SW 1271 (cell line): ENCODE measurements around the gene SPATA13.
"Not testable (repeated sequence)": the region's sequence is repeated elsewhere in the genome, so short reads cannot be mapped to it uniquely, and the experiment has no call there.

Experiments used
- DNase-seq, 2 experiments: peaks; one replicate each; lab custom pipeline; 2025; lab: John Stamatoyannopoulos, UW

Gene SPATA13

GRCh38 chr13:24318878-24319277 is 158.4 kb downstream of the SPATA13 start:
- DNase-seq: not testable (repeated sequence)

GRCh38 chr13:24319641-24320040 is 159.1 kb downstream of the SPATA13 start:
- not testable (repeated sequence) for DNase-seq

GRCh38 chr13:24321416-24321815 is 160.9 kb downstream of the SPATA13 start:
- not testable (repeated sequence) for DNase-seq

GRCh38 chr13:24322470-24322869 is 161.9 kb downstream of the SPATA13 start:
- DNase-seq: not testable (repeated sequence)

- no peak for DNase-seq
Measured at GRCh38 chr13:24323036-24323738, 162.7 kb downstream of the SPATA13 start.

- no peak for DNase-seq
Measured at GRCh38 chr13:24323739-24324075, 163.2 kb downstream of the SPATA13 start.

GRCh38 chr13:24327598-24327997 is 167.1 kb downstream of the SPATA13 start:
- DNase-seq: not testable (repeated sequence)

- DNase-seq: no peak
Measured at GRCh38 chr13:24328145-24328544, 167.6 kb downstream of the SPATA13 start.

GRCh38 chr13:24338721-24339120 is 178.2 kb downstream of the SPATA13 start:
- DNase-seq: no peak

- DNase-seq: no peak
Measured at GRCh38 chr13:24339937-24340607, 179.6 kb downstream of the SPATA13 start.

- DNase-seq: no peak
Measured at GRCh38 chr13:24340608-24340955, 180.1 kb downstream of the SPATA13 start.

GRCh38 chr13:24341439-24341838 is 180.9 kb downstream of the SPATA13 start:
- no peak for DNase-seq

- no peak for DNase-seq
Measured at GRCh38 chr13:24348385-24348784, 187.9 kb downstream of the SPATA13 start.

GRCh38 chr13:24348797-24349515 is 188.4 kb downstream of the SPATA13 start:
- no peak for DNase-seq

- not testable (repeated sequence) for DNase-seq
Measured at GRCh38 chr13:24349778-24350664, 189.5 kb downstream of the SPATA13 start.

- DNase-seq: no peak
Measured at GRCh38 chr13:24351423-24351822, 190.9 kb downstream of the SPATA13 start.

- DNase-seq: no peak
Measured at GRCh38 chr13:24353736-24354135, 193.2 kb downstream of the SPATA13 start.

GRCh38 chr13:24355103-24355502 is 194.6 kb downstream of the SPATA13 start:
- no peak for DNase-seq

- no peak for DNase-seq
Measured at GRCh38 chr13:24356270-24356669, 195.8 kb downstream of the SPATA13 start.
